ENCODE results near the gene EXOSC5. TPM values are rescaled to one million over a fixed set of nuclear protein-coding genes. Genes with fewer than 3 reads are reported as not detected.

The EXOSC5 gene
- total and polyA plus RNA-seq, 2 of the 13 experiments (the other 11 are each of a cell fraction or from before 2014, with no cell fraction given): 24.1 to 26.5 TPM

GRCh38 chr19:41376241-41376997 is 20.7 kb downstream of the EXOSC5 start, which contains the start of gene TMEM91 (continued):
- TF ChIP-seq KLF11 (CRISPR knock-in tag; IDR thresholded peaks at IDR 0.05) (no peak), ZNF337 (CRISPR knock-in tag; IDR thresholded peaks at IDR 0.05; ENCODE audit: borderline replicate concordance, low read depth) (peak; percentile 12; the same call in 1 of the 2 replicates), RXRB (CRISPR knock-in tag; IDR thresholded peaks at IDR 0.05; ENCODE audit: borderline replicate concordance) (no peak), FOSL2 (CRISPR knock-in tag; IDR thresholded peaks at IDR 0.05) (no peak), ZNF616 (CRISPR knock-in tag; IDR thresholded peaks at IDR 0.05; ENCODE audit: low read depth) (no peak), NCOA5 (CRISPR knock-in tag; IDR thresholded peaks at IDR 0.05) (no peak), HNRNPLL (IDR thresholded peaks at IDR 0.05; ENCODE audit: low read depth, low read length, poor library complexity, severe bottlenecking) (peak; percentile 61), YEATS4 (CRISPR knock-in tag; IDR thresholded peaks at IDR 0.05; ENCODE audit: borderline replicate concordance) (peak; percentile 58; the same call in 1 of the 2 replicates), THYN1 (CRISPR knock-in tag; IDR thresholded peaks at IDR 0.05; ENCODE audit: borderline replicate concordance, low read depth) (no peak), TP53 (CRISPR knock-in tag; conservative IDR thresholded peaks at IDR 0.05) (no peak), PLRG1 (conservative IDR thresholded peaks at IDR 0.05) (no peak), KDM6A (CRISPR knock-in tag; IDR thresholded peaks at IDR 0.05; ENCODE audit: low read depth) (no peak), EEA1 (CRISPR knock-in tag; IDR thresholded peaks at IDR 0.05; ENCODE audit: borderline replicate concordance) (no peak), ZFP82 (CRISPR knock-in tag; IDR thresholded peaks at IDR 0.05; ENCODE audit: borderline replicate concordance) (no peak; the same call in 1 of the 2 replicates), ZEB1 (IDR thresholded peaks at IDR 0.05; ENCODE audit: insufficient replicate concordance, low read depth) (peak; percentile 26), SKIL (CRISPR knock-in tag; IDR thresholded peaks at IDR 0.05; ENCODE audit: borderline replicate concordance) (no peak), SRSF4 (IDR thresholded peaks at IDR 0.05; ENCODE audit: low read depth, low read length, poor library complexity, severe bottlenecking) (no peak), ZNF335 (CRISPR knock-in tag; IDR thresholded peaks at IDR 0.05) (no peak), MED8 (CRISPR knock-in tag; IDR thresholded peaks at IDR 0.05; ENCODE audit: insufficient replicate concordance) (no peak), POLR2G (IDR thresholded peaks at IDR 0.05; ENCODE audit: low read depth, low read length) (peak; percentile 64; the same call in 1 of the 2 replicates), ZSCAN31 (CRISPR knock-in tag; IDR thresholded peaks at IDR 0.05; ENCODE audit: low read depth) (0 out of 2 replicates have a peak, but pooled peaks have one; percentile 29), UBTF (CRISPR knock-in tag; IDR thresholded peaks at IDR 0.05) (peak; percentile 22; the same call in 1 of the 2 replicates), ZNF430 (CRISPR knock-in tag; IDR thresholded peaks at IDR 0.05) (no peak), NFKB2 (CRISPR knock-in tag; IDR thresholded peaks at IDR 0.05; ENCODE audit: borderline replicate concordance) (peak; percentile 38; the same call in 1 of the 2 replicates), CREM (IDR thresholded peaks at IDR 0.05) (no peak), CREM (CRISPR knock-in tag; IDR thresholded peaks at IDR 0.05) (no peak), KLF13 (CRISPR knock-in tag; IDR thresholded peaks at IDR 0.05) (no peak), ZNF775 (CRISPR knock-in tag; IDR thresholded peaks at IDR 0.05; ENCODE audit: borderline replicate concordance) (no peak)
